Left lobe of liver (tissue), 2 donors: ENCODE measurements around the gene CLEC4G. TPM values are rescaled to one million over a fixed set of nuclear protein-coding genes. Genes with fewer than 3 reads are reported as not detected.

ENCODE experiments used
- ATAC-seq: fragments of 200-7000 bp; cut with Tn5 transposase; one replicate; pipeline ENCODE4 v1.9.1; 2020; ENCODE audit warnings: mild to moderate bottlenecking, moderate library complexity
- DNase-seq: peaks from one replicate; pipeline ENCODE4 v3.0.0-alpha.2; 2020; ENCODE audit warnings: low spot score
- total RNA-seq: library from RNA; stranded (reverse); gene quantifications from one replicate; pipeline ENCODE4 v1.2.1, GENCODE V29; 2021
- donor health status: DM: no; HTN: no; CAD: no; lungs with moderate emphysema.
- donor health status: DM: no; HTN: yes; CAD: no.

The CLEC4G gene
- total RNA-seq, 1 donor from 2014 or later, result 34.3 TPM

DNA sequence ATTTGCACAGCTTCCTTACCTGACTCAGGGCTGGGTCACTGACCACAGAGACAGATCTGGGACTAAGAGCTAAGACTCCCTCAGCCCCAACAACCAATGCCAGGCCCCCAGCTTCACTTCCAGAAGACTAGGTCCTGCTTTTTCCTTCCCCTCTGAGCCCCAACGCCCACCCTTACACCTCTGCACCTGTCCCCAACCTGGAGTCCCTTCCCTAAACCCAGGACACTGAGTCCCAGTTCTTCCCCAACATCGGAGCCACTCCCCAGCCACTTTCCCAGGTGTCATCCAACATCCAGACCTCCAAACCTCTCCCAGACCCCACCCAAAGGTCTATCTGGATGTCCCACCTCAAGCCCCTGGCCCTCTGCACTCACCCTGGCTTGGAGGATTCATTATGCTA is 32.9 kb downstream of the CLEC4G start:
- no peak for DNase-seq
- no peak for ATAC-seq

DNA sequence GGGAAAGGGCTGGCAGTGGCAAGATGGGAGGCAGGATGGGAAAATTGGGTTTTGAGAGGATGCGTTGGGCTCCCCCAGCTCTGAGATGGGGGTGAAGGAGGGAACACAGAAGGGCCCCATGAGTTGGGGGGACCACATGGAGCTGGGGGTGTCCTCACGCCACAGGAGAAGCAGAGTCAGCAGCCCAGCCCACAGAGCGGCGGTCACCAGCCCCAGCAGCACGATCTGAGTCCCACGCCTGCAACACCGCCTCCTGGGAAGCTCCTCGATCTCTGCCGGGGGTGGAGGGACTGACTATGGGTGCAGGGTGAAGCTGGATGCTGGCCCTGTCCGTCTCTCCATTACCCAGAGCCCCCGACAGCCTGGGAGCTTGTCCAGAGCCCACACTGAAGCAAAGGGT is 33.3 kb downstream of the CLEC4G start:
- no peak for DNase-seq

DNA sequence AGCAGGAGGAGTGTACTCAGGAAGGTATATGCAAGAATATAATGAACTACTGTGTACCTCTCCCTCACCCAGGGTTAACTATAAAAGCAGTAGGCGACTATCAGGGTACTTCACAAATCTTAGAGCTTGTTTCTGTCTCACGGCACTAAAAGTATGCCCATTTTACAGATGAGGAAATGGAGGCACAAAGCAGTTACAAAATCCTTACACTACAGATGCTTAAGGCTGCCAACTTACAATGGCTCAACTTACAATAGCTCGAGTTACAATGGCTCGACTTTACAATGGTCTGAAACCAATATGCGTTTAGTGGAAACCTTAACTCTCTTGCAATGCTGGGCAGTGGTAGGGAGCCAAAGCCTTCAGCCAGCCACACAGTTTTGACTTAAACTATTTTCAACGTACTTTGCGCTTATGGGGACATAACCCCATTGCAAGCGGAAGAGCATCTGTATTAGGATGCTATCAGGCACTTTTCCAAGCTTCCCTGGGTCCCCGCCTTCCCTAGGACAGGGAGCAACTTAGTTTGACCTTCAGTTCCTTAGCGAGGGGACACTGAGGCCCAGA is 34.1 kb downstream of the CLEC4G start:
- ATAC-seq (no peak), DNase-seq (no peak)

More for the DNA sequence above, 33.3 kb downstream of the CLEC4G start:
- ATAC-seq, result no peak

DNA sequence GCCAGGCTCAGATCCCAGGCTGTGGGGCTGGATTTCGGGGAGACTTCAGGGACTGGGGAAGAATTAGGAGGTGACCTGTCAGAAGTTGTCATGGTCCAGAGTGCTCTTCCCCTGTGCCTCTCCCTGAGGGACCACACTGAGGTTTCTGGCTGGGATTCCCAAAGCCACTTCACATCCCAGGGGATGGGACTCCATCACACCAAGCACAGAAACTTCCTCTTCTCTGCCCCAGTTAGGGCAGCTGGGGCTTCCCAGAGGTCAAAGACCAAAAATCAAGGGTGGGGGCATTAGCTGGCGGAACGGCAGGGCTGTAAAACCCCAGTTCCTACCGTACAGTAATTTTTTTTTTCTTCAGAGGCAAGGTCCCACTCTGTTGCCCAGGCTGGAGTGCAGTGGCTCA is 37.4 kb downstream of the CLEC4G start:
- DNase-seq (no peak), ATAC-seq (no peak)

DNA sequence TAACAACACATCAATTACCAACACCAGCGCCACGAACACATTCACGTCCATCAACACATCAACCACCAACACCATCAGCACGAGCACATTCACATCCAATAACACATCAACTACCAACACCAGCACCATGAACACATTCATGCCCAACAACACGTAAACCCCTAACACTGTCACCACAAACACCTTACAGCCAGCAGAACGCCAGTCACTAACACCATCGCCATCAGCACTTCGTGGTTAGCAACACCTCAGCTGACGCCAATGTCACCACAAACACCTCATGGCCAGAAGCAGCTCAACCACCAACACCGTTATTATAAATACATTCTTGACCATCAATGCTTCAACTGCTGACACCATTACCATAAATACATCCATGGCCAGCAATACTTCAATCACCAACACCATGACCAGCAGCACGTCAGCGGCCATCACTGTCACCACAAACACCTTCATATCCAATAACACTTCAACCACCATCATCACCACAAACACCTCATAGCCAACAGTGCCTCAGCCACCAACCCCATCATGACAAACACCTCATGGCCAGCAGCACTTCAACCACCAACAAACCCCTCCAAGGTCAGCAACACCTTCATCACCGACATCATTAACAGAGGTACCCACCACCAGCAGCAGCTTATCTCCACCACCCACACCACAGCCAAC is 39.4 kb downstream of the CLEC4G start:
- no peak for ATAC-seq
- no peak for DNase-seq

DNA sequence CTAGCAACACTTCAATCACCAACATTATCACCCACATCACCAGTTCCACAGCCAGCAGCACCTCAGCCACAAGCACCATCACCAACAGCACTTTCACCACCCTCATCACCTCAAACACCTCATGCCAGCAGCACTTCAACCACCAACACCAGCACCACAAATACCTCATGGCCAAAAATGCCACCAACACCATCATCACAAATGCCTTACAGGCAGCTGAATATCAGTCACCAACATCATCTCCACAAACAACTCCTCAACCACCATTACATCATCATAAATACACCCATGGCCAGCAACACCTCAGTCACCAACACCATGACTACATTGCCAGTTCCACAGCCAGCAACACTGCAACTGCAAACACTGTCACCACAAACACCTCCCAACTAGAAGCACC is 40.4 kb downstream of the CLEC4G start:
- DNase-seq, result no peak
- no peak for ATAC-seq

DNA sequence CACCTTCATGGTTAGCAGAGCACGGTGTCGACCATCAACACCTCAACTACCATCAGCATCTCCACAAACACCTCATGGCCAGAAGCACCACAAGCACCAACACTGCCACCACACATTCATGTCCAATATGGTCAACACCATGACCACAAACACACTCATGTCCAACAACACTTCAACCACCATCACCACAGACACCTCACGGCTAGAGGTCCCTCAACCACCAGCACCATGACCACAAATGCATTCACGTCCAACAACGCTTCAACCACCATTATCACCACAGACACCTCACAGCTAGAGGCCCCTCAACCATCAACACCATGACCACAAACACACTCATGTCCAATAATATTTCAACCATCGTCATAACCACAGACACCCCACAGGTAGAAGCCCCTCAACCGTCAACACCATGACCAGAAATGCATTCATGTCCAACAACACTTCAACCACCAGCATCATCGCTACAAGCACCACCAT is 41.1 kb downstream of the CLEC4G start:
- no peak for ATAC-seq
- DNase-seq, result no peak

DNA sequence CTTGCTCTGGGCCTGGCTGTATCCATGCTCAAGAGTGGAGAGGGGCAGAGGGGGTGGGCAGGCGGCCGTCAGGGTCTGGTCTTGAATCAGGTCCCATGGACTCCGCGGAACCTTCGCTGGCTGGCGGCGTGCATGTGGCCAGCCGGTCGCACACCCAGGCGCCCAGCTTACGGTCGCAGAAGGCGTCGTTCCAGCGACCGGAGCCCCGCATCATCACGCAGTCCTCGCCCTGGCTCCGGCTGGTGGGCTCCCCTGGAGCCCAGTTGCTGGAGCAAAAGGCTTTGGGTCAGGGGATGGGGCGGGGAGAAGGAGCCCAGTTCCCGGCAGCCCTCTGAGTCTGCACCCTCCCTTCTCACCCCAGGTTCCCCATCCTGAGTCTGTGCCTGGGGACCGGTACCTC is 42.7 kb downstream of the CLEC4G start:
- ATAC-seq, result no peak
- DNase-seq, result no peak

DNA sequence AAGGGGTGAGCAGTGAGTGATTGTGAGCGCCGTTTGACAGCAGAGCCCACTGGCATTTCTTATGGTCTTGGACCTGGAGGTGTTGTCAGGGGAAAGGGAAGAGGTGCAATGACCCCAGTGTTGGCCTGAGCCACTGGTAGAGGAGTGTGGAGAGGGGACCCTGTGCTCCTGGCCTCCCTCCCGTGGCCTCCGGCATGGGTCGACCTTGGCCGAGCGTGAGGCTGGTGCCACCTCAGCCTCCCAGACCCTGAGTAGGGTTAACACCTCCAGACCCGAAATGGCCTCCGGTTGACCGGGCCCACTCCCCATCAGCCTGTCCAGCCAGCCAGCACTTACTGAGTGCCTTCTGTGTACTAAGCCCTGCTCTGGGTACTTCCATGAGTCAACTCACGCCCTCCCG is 44.7 kb downstream of the CLEC4G start:
- no peak for DNase-seq
- no peak for ATAC-seq

DNA sequence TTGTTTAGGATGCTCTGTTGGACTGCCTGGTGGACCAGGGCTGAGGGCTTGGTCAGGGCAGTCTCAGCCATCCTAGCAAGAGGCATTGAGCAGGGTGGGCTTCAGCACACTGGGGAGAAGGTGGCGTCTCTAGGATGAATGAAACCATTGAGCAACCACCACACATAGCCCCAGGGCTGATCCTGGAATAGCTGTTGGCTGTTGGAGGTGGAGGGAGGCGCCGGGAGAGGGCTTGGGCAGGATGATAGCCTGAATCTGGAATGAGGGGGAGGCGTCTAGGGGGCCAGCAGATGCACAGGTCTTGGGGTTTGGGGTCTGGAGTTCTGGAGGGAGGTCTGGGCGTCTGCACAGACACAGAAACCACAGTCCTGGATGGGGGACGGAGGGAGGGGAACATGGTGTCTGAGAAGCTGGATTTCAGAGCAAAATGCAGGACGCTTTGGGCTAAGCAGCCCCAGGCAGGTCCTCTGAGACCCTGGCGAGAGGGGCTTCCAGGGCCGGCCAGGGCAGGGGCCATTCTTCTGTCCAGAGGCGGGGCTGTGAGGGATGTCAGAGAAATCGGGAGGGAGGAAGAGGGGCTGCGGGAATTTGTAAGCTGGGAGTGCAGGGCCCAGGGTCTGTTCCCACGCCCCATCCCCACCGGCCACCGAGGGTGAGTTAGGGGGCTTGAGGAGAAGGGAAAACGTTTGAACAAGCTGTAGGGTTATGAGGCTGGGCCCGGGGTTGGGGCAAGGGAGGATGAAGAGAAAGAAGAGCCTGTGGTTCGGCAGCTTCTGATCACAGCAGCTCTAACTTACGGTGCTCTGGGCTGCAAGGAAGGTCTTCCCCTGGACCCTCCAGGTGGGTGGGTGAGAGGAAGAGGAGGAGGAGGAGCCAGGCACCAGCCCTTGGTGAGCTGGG is 46.1 kb downstream of the CLEC4G start:
- ATAC-seq (no peak), DNase-seq (no peak)

DNA sequence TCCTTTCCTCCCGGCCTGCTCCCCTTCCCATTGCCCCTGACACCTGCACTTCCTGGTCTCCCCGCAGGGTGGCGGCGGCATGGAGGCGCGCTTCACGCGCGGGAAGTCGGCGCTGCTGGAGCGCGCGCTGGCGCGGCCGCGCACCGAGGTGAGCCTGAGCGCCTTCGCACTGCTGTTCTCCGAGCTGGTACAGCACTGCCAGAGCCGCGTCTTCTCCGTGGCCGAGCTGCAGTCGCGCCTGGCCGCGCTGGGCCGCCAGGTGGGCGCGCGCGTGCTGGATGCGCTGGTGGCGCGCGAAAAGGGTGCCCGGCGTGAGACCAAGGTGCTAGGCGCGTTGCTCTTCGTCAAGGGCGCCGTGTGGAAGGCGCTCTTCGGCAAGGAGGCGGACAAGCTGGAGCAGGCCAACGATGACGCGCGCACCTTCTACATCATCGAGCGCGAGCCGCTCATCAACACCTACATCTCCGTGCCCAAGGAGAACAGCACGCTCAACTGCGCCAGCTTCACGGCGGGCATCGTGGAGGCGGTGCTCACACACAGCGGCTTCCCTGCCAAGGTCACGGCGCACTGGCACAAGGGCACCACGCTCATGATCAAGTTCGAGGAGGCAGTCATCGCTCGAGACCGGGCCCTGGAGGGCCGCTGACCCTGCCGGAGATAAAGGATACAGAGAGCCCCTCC is 49.6 kb downstream of the CLEC4G start:
- ATAC-seq (no peak), DNase-seq (no peak)

DNA sequence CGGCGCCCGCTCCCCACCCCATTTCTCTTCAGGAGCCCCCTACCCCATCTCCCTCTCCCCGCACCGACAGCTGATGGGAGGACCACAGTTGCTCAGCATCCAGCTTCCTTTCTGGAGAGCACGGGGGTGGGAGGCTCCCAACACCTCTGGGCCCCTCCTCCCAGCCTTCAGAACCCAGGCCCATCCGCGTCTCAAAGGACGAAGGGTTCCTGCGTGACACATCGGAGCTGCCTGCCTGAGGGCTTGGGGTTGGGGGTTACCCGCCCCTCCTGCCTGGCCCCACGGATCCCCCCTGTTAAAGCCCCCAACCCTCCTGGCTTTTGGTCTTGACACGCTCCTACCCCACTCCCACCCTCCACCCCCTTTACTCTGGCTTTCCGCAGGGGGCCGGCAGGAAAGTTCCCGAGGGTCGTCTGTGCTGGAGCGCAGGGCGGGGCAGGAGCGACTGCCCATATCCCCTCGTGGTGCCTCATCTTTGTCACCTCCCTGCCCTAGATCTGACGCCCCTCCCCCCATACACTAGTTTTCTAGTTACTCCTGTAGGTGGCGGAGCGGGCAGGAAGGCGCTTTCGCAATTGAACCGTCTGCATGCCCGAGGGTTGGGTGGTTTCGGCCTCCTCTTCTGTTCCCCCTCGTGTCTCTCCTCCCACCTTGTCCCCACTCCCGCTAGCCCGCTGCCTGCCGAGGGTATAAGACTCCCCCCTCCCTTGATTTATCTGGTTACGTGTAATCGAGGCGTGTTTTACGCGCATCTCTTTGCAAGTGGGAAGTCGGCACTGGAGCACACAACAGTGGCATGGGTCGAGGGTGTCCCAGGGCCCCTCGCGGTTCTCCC is 50.4 kb downstream of the CLEC4G start:
- DNase-seq (peak; percentile 78), ATAC-seq (peak; percentile 70)

DNA sequence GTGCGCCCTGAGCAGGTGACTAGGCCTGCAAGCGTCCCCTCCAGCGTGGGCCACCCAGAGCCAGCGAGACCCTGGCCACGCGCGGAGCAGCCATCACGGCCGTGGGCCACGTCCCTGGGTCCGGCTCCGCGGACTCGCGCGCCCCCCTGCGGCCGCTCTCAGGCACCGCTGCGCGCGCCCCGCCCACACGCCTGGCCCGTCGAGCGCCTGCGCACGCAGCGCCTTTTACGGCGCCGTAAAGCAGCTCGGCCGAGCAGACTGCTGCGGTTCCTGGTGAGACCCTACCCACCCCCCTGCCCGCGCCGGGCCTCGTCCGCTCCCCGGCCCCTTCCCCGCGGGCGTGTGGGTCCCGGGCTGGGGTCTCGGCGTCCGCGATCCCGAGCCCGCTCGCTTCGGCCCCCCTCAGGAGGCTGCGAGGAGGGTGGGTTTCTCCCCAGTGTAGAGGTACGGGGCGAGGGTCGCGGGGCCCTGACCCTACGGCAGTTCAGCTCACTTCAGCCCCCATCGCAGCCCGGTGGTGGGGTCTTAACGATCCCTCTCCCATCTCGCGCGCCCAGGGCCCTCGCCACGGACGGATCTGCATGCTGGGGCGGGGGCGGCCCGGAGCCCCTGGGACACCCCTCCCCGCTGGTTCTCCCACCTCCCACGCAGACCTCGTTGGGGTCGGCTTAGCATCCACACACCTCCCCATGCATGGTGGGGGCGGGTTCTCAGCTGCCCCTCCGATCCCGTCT is 51.1 kb downstream of the CLEC4G start, which contains the start of gene TRAPPC5:
Gene TRAPPC5 (plus strand): TSS at position 228 of the 734 bp plus-strand sequence. CDS start 1,421 bp downstream, outside the sequence.
- DNase-seq, result peak; percentile 89

DNA sequence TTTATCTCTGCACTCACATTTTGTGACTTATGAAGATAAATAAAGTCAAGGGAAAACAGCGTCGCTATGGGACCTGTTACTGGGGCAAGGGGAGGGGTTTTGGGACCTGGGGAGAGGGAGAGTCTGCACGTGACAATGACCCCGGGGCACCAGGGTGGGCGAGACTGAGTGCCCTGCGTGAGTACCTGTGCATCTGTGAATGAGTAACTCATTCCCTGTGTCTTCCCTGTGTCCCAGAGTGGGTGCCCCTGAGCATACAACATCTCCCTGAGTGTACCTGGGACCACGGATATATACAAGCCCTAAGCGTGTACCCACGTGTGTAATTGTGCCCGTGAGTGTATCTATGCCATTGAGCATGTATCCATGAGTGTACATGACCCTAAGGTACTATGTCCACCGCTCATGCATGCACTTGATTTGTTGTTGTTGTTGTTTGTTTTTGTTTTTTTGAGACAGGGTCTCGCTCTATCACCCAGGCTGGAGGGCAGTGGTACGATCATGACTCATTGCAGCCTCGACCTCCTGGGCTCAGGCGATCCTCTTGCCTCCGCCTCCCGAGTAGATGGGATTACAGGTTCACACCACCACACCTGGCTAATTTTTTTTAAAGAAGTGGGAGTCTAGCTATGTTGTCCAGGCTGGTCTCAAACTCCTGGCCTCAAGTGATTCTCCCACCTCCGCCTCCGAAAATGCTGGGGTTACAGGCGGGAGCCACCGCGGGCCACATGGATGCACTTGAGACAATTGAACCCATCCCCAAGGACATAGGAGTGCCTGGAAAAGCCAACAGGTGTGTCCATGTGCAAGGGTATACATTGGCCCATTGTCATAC is 51.9 kb downstream of the CLEC4G start:
- ATAC-seq (no peak), DNase-seq (no peak)

More for the DNA sequence above, 51.1 kb downstream of the CLEC4G start, which contains the start of gene TRAPPC5:
- ATAC-seq, result peak; percentile 94

DNA sequence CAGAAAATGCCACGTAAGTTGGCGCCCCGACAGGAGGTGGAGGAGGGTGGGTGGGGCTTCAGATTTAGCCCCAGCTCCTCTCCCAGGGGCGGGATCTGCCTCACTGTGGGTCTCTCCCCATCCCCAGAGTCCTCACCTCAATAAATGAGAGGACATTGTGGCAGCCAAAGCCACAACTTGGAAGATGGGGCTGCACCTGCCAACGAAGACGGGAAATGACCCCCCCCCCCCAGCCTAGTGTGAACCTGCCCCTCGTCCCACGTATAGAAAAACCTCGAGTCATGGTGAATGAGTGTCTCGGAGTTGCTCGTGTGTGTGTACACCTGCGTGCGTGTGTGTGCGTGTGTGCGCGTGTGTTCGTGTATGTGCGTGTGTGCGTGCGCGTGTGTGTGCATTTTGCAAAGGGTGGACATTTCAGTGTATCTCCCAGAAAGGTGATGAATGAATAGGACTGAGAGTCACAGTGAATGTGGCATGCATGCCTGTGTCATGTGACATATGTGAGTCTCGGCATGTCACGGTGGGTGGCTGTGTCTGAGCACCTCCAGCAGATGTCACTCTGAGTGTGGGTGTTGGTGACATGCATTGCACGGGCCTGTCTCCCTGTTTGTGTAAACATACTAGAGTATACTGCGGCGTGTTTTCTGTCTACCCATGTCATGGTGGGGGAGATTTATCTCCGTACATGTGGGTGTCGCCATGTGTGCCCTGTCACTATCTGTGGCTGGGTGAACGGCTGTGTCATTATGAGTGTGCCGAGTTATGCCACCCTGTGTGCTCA is 52.7 kb downstream of the CLEC4G start:
- peak; percentile 41 for ATAC-seq
- DNase-seq, result no peak
